ENCODE measurements around the gene BRWD1.
"Not testable (repeated sequence)": the region's sequence is repeated elsewhere in the genome, so short reads cannot be mapped to it uniquely, and the experiment has no call there.

BRWD1 gene

GRCh38 chr21:39282911-39283310 lies 30.5 kb downstream of the BRWD1 start:
- no peak for DNase-seq (ENCODE audit: low spot score)

- DNase-seq (ENCODE audit: low spot score): no peak
Observed at GRCh38 chr21:39281853-39282252, 31.6 kb downstream of the BRWD1 start.

GRCh38 chr21:39281207-39281606 lies 32.2 kb downstream of the BRWD1 start:
- no peak for DNase-seq (ENCODE audit: low spot score)

GRCh38 chr21:39269620-39270019 lies 43.8 kb downstream of the BRWD1 start:
- DNase-seq (ENCODE audit: low spot score): no peak

- DNase-seq (ENCODE audit: low spot score): no peak
Observed at GRCh38 chr21:39265603-39266002, 47.8 kb downstream of the BRWD1 start.

- DNase-seq (ENCODE audit: low spot score): no peak
Observed at GRCh38 chr21:39263372-39263771, 50.1 kb downstream of the BRWD1 start.

GRCh38 chr21:39258207-39258606 lies 55.2 kb downstream of the BRWD1 start:
- no peak for DNase-seq (ENCODE audit: low spot score)

GRCh38 chr21:39251326-39251725 lies 62.1 kb downstream of the BRWD1 start:
- DNase-seq (ENCODE audit: low spot score): no peak

GRCh38 chr21:39238275-39238674 lies 75.2 kb downstream of the BRWD1 start:
- no peak for DNase-seq (ENCODE audit: low spot score)

GRCh38 chr21:39232861-39233291 lies 80.6 kb downstream of the BRWD1 start:
- no peak for DNase-seq (ENCODE audit: low spot score)

- no peak for DNase-seq (ENCODE audit: low spot score)
Observed at GRCh38 chr21:39224930-39225329, 88.5 kb downstream of the BRWD1 start.

GRCh38 chr21:39221997-39222486 lies 91.4 kb downstream of the BRWD1 start:
- DNase-seq (ENCODE audit: low spot score): no peak

GRCh38 chr21:39221282-39221996 lies 92.0 kb downstream of the BRWD1 start:
- DNase-seq (ENCODE audit: low spot score): no peak

- DNase-seq (ENCODE audit: low spot score): not testable (repeated sequence)
Observed at GRCh38 chr21:39220875-39221274, 92.6 kb downstream of the BRWD1 start.

- no peak for DNase-seq (ENCODE audit: low spot score)
Observed at GRCh38 chr21:39220150-39220549, 93.3 kb downstream of the BRWD1 start.

GRCh38 chr21:39218082-39218409 lies 95.4 kb downstream of the BRWD1 start:
- no peak for DNase-seq (ENCODE audit: low spot score)

GRCh38 chr21:39217356-39218081 lies 95.9 kb downstream of the BRWD1 start:
- DNase-seq (ENCODE audit: low spot score): no peak

GRCh38 chr21:39216290-39216689 lies 97.1 kb downstream of the BRWD1 start:
- DNase-seq (ENCODE audit: low spot score): no peak

- DNase-seq (ENCODE audit: low spot score): no peak
Observed at GRCh38 chr21:39215078-39215477, 98.4 kb downstream of the BRWD1 start.

- no peak for DNase-seq (ENCODE audit: low spot score)
Observed at GRCh38 chr21:39209334-39209688, 104.1 kb downstream of the BRWD1 start.

GRCh38 chr21:39208624-39209333 lies 104.7 kb downstream of the BRWD1 start:
- DNase-seq (ENCODE audit: low spot score): no peak

GRCh38 chr21:39204134-39204533 lies 109.3 kb downstream of the BRWD1 start:
- no peak for DNase-seq (ENCODE audit: low spot score)

- no peak for DNase-seq (ENCODE audit: low spot score)
Observed at GRCh38 chr21:39198800-39199199, 114.6 kb downstream of the BRWD1 start.

Measured in hepatic stellate cell (primary cell).